ENCODE data around the gene PEX16.

DNA sequence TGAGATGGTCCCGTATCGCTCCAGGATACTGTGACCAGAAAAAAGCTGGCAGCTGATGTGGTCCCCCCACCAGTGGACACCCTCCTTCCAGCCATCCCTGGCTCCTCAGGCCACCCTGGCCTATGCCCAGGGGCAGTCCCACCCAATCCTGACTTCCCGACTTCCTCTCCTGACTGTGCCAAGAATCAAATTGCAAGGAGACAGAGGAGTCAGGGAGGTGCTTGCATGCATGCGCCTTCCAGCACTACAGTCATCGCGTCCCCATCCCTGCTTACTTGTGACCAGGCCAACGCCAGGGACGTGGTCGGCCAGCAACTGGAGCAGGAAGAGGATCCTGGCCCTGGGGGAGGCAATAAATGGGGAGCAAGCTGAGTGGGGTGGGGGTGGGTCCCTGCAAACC, 7.1 kb downstream of the PEX16 start:
- no peak for TF ChIP-seq POLR2AphosphoS5 (IDR thresholded peaks at IDR 0.05; ENCODE audit: low read depth, low read length)
- TF ChIP-seq ZNF274 (IDR thresholded peaks at IDR 0.05; ENCODE audit: low read depth, low read length) = no peak
- TF ChIP-seq, protein P1, sequence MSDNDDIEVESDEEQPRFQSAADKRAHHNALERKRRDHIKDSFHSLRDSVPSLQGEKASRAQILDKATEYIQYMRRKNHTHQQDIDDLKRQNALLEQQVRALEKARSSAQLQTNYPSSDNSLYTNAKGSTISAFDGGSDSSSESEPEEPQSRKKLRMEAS (IDR thresholded peaks at IDR 0.05) = no peak
- TF ChIP-seq EZH2 (IDR thresholded peaks at IDR 0.05) = no peak
- no peak for TF ChIP-seq REST (IDR thresholded peaks at IDR 0.05; ENCODE audit: low read depth)
- no peak for TF ChIP-seq EGR1 (IDR thresholded peaks at IDR 0.05; ENCODE audit: low read depth)
- no peak for TF ChIP-seq POLR2A (IDR thresholded peaks at IDR 0.05; ENCODE audit: borderline replicate concordance, extremely low read depth, insufficient read depth, insufficient read length)
- no peak for TF ChIP-seq ZBTB33 (IDR thresholded peaks at IDR 0.05; ENCODE audit: extremely low read depth, insufficient replicate concordance, low read length)
- no peak for TF ChIP-seq CTCF (IDR thresholded peaks at IDR 0.05 in 2 of 3, conservative IDR thresholded peaks at IDR 0.05 in 1 of 3; ENCODE audit: borderline replicate concordance in 1 of 3, insufficient read depth in 1 of 3, low read depth in 2 of 3, low read length in 2 of 3)
- no peak for TF ChIP-seq EZH2phosphoT487 (IDR thresholded peaks at IDR 0.05; ENCODE audit: borderline replicate concordance)
- TF ChIP-seq CBX3 (IDR thresholded peaks at IDR 0.05; ENCODE audit: low read depth) = no peak
- no peak for TF ChIP-seq JUND (IDR thresholded peaks at IDR 0.05)
